Measurements from ENCODE around the gene CCDC186.

Gene CCDC186

DNA sequence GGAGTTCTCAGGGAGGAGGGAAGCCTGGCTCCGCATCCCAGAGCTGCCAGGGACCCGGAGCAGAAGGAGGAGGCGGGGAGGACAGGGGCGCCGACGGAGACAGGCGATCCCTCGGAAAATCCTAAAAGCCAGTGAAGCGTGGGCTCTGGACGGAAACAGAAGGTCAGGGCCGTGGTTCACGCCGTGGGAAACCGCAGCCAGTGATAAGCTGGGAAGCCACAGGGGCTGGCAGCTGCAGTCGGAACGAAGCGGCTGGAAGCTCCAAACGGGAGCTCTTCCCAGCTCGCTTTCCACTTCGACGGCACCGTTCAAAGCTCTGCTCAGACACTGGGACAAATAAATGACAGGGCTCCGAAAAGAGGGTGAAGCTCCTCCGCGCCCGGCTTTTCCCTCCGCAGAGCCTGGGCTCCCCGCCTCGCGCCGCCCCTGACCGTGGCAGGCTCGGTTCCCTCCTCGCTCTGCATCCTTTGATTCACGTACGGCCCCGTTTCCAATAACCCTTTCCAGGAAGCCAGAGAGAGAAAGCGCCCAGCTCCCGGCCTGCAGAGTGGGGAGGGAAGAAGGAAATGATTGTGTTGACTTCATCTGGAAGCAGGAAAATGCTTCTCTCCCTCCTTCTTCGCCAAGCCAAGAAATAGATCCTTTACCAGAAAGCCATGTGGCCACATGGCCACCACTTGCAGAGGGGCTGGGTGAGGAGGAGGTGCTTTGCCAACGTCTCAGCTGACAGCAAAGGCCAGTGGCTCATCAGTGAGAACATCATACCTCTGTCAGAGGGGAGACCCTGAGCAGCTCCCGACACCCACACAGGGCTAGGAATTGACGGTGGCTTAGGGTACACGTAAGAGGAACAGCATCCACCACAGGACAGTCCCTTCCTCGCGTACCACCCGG lies 72.9 kb downstream of the CCDC186 start:
- no peak for DNase-seq (ENCODE audit: low spot score)
- TF ChIP-seq, protein P1, sequence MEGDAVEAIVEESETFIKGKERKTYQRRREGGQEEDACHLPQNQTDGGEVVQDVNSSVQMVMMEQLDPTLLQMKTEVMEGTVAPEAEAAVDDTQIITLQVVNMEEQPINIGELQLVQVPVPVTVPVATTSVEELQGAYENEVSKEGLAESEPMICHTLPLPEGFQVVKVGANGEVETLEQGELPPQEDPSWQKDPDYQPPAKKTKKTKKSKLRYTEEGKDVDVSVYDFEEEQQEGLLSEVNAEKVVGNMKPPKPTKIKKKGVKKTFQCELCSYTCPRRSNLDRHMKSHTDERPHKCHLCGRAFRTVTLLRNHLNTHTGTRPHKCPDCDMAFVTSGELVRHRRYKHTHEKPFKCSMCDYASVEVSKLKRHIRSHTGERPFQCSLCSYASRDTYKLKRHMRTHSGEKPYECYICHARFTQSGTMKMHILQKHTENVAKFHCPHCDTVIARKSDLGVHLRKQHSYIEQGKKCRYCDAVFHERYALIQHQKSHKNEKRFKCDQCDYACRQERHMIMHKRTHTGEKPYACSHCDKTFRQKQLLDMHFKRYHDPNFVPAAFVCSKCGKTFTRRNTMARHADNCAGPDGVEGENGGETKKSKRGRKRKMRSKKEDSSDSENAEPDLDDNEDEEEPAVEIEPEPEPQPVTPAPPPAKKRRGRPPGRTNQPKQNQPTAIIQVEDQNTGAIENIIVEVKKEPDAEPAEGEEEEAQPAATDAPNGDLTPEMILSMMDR (IDR thresholded peaks at IDR 0.05; ENCODE audit: extremely low read depth, missing control alignments) = no peak

GRCh38 chr10:114096864-114097263 lies 77.1 kb downstream of the CCDC186 start:
- no peak for DNase-seq (ENCODE audit: low spot score)
- TF ChIP-seq, protein P1 (IDR thresholded peaks at IDR 0.05; ENCODE audit: extremely low read depth, missing control alignments) = no peak

GRCh38 chr10:114095559-114096337 lies 78.3 kb downstream of the CCDC186 start:
- TF ChIP-seq, protein P1 (IDR thresholded peaks at IDR 0.05; ENCODE audit: extremely low read depth, missing control alignments) = no peak
- peak; percentile 60 for DNase-seq (ENCODE audit: low spot score)

DNA sequence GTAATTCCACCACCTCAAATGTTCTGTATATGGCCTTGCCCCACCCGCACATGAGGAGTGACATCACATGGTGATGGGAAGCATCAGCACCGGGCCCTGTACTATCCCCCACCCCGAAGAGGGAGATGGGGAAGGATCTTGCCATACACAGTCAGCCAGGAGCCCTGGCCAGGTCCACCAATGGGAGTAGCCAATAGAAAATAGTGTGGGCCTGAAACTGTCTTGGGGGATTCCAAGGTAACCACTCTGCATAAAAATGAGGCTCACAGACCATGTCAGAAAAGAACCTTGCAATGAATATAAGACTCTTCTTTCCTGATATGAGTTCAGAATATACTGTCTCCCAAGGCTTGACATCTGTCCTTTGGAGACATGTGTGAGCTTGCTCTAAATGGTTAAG lies 79.2 kb downstream of the CCDC186 start:
- peak; percentile 56 for DNase-seq (ENCODE audit: low spot score)
- TF ChIP-seq, protein P1 (IDR thresholded peaks at IDR 0.05; ENCODE audit: extremely low read depth, missing control alignments) = no peak

DNA sequence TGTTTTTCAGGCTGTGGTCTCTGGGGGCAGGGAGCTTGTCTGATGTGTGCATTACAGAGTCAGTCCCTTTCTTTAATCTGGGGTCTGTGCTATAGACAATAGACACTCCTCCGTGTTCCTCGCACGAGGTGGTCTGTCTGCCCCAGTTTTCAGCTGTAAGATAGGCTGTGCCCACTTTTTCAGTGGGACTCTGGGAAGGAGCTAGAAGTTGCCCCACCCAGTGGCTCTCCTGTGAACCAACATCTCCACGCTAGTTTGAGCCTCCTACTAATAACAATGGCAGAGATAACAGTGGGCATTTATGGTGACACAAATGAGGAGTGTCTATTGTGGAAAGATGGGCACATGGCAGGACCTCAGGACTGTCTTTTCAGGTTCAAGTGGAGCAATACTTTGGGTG lies 86.3 kb downstream of the CCDC186 start:
- TF ChIP-seq, protein P1 (IDR thresholded peaks at IDR 0.05; ENCODE audit: extremely low read depth, missing control alignments) = no peak
- no peak for DNase-seq (ENCODE audit: low spot score)

DNA sequence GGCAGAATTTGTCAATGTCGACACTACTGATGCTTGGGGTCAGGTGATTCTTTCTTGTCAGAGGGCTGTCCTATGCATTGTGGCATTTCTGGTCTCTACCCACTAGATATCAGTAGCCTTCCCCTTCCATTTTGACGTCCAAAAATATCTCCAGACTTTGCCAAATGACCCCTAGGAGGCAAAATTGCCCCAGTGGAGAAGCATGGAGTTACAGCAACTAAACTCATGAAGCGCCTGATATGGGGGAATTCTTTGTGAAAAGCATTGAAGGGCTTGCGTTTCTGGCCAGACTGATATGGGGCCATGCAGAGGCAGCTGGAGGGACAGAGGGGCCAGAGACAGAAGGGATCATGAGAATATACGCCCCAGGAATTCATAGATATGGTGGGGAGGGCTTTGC lies 86.7 kb downstream of the CCDC186 start:
- no peak for DNase-seq (ENCODE audit: low spot score)

More for the DNA sequence above, 86.7 kb downstream of the CCDC186 start:
- TF ChIP-seq, protein P1 (IDR thresholded peaks at IDR 0.05; ENCODE audit: extremely low read depth, missing control alignments) = no peak

All from GM20000 (cell line).